ENCODE measurements around the gene CDCA8. TPM values are rescaled to one million over a fixed set of nuclear protein-coding genes. Genes with fewer than 3 reads are reported as not detected.

The CDCA8 gene
- total RNA-seq, 1 experiment from 2014 or later: 51.7 TPM

DNA sequence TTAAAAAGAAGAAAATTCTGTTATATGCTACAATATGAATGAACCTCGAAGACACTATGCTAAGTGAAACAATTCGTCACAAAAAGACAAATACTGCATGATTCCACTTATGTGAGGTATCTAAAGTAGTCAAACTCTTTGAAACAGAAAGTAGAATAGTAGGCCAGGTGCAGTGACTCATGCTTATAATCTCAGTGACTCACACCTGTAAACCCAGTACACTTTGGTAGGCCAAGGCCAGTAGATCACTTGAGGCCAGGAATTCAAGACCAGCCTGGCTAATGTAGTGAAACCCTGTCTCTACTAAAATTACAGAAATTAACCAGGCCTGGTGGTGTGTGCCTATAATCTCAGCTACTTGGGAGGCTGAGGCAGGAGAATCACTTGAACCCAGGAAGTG, 46.9 kb downstream of the CDCA8 start (continued):
- TF ChIP-seq REST (IDR thresholded peaks at IDR 0.05; ENCODE audit: low read depth): no peak
- TF ChIP-seq SIN3A (IDR thresholded peaks at IDR 0.05; ENCODE audit: low read depth): no peak
- TF ChIP-seq SP1 (IDR thresholded peaks at IDR 0.05; ENCODE audit: low read depth): peak; percentile 77
- peak; percentile 98 for TF ChIP-seq FOSL1 (IDR thresholded peaks at IDR 0.05; ENCODE audit: low read depth)
- TF ChIP-seq POLR2AphosphoS5 (IDR thresholded peaks at IDR 0.05; ENCODE audit: low read depth, low read length): peak; percentile 46; the same call in 1 of the 2 replicates
- TF ChIP-seq EZH2 (IDR thresholded peaks at IDR 0.05): no peak
- TF ChIP-seq CTCF (IDR thresholded peaks at IDR 0.05 in 2 of 3, conservative IDR thresholded peaks at IDR 0.05 in 1 of 3; ENCODE audit: borderline replicate concordance in 1 of 3, insufficient read depth in 1 of 3, low read depth in 2 of 3, low read length in 2 of 3): no peak
- peak; percentile 70; the same call in 1 of the 2 replicates for TF ChIP-seq SRF (IDR thresholded peaks at IDR 0.05; ENCODE audit: low read depth)
- TF ChIP-seq CEBPB (IDR thresholded peaks at IDR 0.05; ENCODE audit: low read depth): no peak
- TF ChIP-seq EGR1 (IDR thresholded peaks at IDR 0.05; ENCODE audit: low read depth): no peak
- no peak for TF ChIP-seq ATF3 (IDR thresholded peaks at IDR 0.05)
